ENCODE measurements around the gene COMMD1.

DNA sequence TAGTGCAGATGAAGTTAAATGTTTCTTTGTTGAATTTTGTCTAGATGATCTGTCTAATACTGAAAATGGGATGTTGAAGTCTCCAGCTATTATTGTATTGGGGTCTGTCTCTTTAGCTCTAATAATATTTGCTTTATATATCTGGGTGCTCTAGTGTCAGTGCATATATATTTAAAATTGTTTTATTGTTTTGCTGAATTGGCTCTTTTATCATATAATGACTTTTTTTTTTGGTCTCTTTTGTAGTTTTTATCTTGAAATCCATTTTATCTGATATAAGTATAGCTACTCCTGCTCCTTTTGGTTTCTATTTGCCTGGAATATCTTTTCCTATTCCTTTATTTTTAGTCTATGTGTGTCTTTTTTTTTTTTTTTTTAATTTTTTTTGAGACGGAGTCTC lies 79.2 kb downstream of the COMMD1 start:
- TF ChIP-seq CTCF (conservative IDR thresholded peaks at IDR 0.05; ENCODE audit: low read depth, low read length) (no peak), EZH2 (IDR thresholded peaks at IDR 0.05; ENCODE audit: low read length, unreplicated experiment) (no peak), EZH2phosphoT487 (IDR thresholded peaks at IDR 0.05; ENCODE audit: borderline replicate concordance, low read length) (no peak)

All from PC-3 (cell line).